Activated naive CD4-positive, alpha-beta T cell treated with anti-CD3 and anti-CD28 coated beads for 36 hours (primary cell): ENCODE results near the gene MAML3. TPM values are rescaled to one million over a fixed set of nuclear protein-coding genes. Genes with fewer than 3 reads are reported as not detected.
"Not testable (repeated sequence)": the region's sequence is repeated elsewhere in the genome, so short reads cannot be mapped to it uniquely, and the experiment has no call there.

Experiments
- CTCF ChIA-PET: fragments of 350-600 bp; sonication (Branson Sonifier 250); formaldehyde crosslinking; loops from one replicate; lab custom pipeline; 2021; ENCODE audit warnings: antibody characterized with exemption; lab: Charles Lee
- DNase-seq: peaks from one replicate; pipeline ENCODE4 v3.0.0-alpha.2; 2020
- H3K27ac Mint-ChIP-seq: one replicate; pipeline ENCODE4 v1.8.0; 2021; ENCODE audit warnings: mild to moderate bottlenecking, mixed read lengths
- H3K27me3 Mint-ChIP-seq: one replicate; pipeline ENCODE4 v1.8.0; 2021; ENCODE audit warnings: low read depth, mixed read lengths
- H3K36me3 Mint-ChIP-seq: one replicate; pipeline ENCODE4 v1.8.0; 2021; ENCODE audit warnings: low read depth, mixed read lengths
- H3K4me1 Mint-ChIP-seq: one replicate; pipeline ENCODE4 v1.8.0; 2021; ENCODE audit warnings: low read depth, mixed read lengths
- H3K4me3 Mint-ChIP-seq: one replicate; pipeline ENCODE4 v1.8.0; 2021; ENCODE audit warnings: mild to moderate bottlenecking, moderate library complexity, mixed read lengths
- H3K9me3 Mint-ChIP-seq: one replicate; pipeline ENCODE4 v1.8.0; 2021; ENCODE audit warnings: mixed read lengths
- intact Hi-C: fragments of 100-400 bp; cut with micrococcal nuclease; formaldehyde crosslinking; loops from one replicate; pipeline ENCODE4 v1.15.1; 2023
- total RNA-seq, 2 experiments: library from RNA; stranded (reverse); gene quantifications; one replicate each; pipeline ENCODE4 v1.2.3, GENCODE V29; 2021

MAML3 gene
- total RNA-seq, 2 experiments from 2014 or later, result 0.52 to 0.76 TPM

- H3K36me3 Mint-ChIP-seq, H3K4me1 Mint-ChIP-seq, H3K4me3 Mint-ChIP-seq, H3K9me3 Mint-ChIP-seq, H3K27ac Mint-ChIP-seq, H3K27me3 Mint-ChIP-seq, intact Hi-C loops, DNase-seq: not testable (repeated sequence)
- CTCF ChIA-PET, result interaction anchor here (0.6 to 2.2 kb wide), 4 partner anchors 8 to 282 kb away, joined by 3 to 13 read pairs (median 4); no protein-coding TSS in a partner anchor
Observed at GRCh38 chr4:139698167-139698925, 455.6 kb downstream of the MAML3 start.

DNA sequence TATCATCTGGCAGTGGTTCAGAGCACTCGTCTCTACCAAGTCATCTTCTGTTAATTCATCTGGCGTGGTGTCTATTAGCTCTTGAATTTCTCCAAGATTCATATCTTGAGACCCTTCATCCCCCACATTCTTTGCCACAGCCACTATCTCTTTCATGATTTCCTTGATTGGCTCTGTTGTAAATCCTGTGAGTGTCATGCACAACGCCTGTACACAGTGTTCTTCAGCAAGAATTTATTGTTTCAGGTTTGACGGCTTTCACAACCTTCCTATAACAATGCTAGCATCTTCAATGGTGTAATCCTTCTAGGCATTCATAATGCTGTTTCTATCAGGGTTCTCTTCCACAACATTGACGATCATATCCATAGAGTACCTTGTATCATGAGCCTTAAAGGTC lies 457.5 kb downstream of the MAML3 start:
- Mint-ChIP-seq H3K9me3 (peaks cover 1% of the 10 kb centered on the region), H3K27me3 (peaks cover 2% of the 10 kb centered on the region), H3K36me3 (no peaks in the 10 kb centered on the region), H3K4me3 (no peak overlapping the region), H3K4me1 (no peaks in the 10 kb centered on the region), H3K27ac (no peak overlapping the region)
- intact Hi-C loops, result no loop called here
- no peak for DNase-seq
- CTCF ChIA-PET, result interaction anchor here (1.0 kb wide), 1 partner anchor 9 kb away, joined by 5 read pairs; no protein-coding TSS in a partner anchor

DNA sequence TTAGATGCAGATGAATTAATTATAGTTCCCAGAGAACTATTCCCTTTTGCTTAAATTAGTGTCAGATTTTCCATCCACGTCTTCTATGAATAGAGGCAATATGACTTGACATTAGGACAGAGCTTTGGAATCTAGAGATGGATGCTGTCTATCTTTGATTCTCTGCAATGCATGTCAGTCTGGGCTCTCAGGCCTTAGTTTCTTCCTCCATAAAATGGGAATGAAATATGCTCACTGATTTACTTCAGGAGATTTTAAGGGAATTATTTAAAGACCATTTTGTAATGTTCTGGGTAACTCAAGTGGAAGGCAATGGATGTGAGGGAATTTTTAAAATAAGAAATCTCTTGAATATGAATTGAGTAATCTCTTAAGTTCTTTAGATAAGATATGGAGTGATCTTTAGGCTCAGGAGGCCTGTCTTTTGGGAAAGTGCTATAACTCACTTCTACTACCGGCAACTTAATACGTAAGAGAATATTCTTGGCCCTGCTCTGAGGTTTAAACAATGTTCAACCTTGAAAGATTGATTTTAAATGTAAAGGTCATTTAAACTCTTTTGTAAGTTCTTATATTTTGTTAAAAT lies 459.4 kb downstream of the MAML3 start:
- H3K27ac Mint-ChIP-seq, result no peak overlapping the region
- no peak for DNase-seq
- no peak overlapping the region for H3K4me3 Mint-ChIP-seq
- CTCF ChIA-PET, result no interaction called here
- H3K36me3 Mint-ChIP-seq, result no peaks in the 10 kb centered on the region
- intact Hi-C loops, result no loop called here
- no peaks in the 10 kb centered on the region for H3K4me1 Mint-ChIP-seq
- peaks cover 1% of the 10 kb centered on the region for H3K9me3 Mint-ChIP-seq
- peaks cover 2% of the 10 kb centered on the region for H3K27me3 Mint-ChIP-seq

- H3K4me1 Mint-ChIP-seq, result no peaks in the 10 kb centered on the region
- H3K4me3 Mint-ChIP-seq, result no peak overlapping the region
- CTCF ChIA-PET, result no interaction called here
- H3K9me3 Mint-ChIP-seq, result no peaks in the 10 kb centered on the region
- no peak overlapping the region for H3K27ac Mint-ChIP-seq
- H3K36me3 Mint-ChIP-seq, result no peaks in the 10 kb centered on the region
- no peak for DNase-seq
- intact Hi-C loops, result no loop called here
- no peaks in the 10 kb centered on the region for H3K27me3 Mint-ChIP-seq
Observed at GRCh38 chr4:139692309-139693012, 461.5 kb downstream of the MAML3 start.

GRCh38 chr4:139690419-139690818 lies 463.6 kb downstream of the MAML3 start:
- no peak overlapping the region for H3K4me3 Mint-ChIP-seq
- CTCF ChIA-PET, result interaction anchor here (0.6 to 1.1 kb wide), 3 partner anchors 8 to 34 kb away, joined by 4 to 5 read pairs (median 4); no protein-coding TSS in a partner anchor
- no peak overlapping the region for H3K27ac Mint-ChIP-seq
- intact Hi-C loops, result no loop called here
- no peaks in the 10 kb centered on the region for H3K4me1 Mint-ChIP-seq
- DNase-seq, result no peak
- no peaks in the 10 kb centered on the region for H3K36me3 Mint-ChIP-seq
- H3K9me3 Mint-ChIP-seq, result no peaks in the 10 kb centered on the region
- H3K27me3 Mint-ChIP-seq, result no peaks in the 10 kb centered on the region

- Mint-ChIP-seq H3K4me1 (peaks cover 5% of the 10 kb centered on the region), H3K27ac (no peak overlapping the region), H3K36me3 (no peaks in the 10 kb centered on the region), H3K9me3 (peaks cover 2% of the 10 kb centered on the region), H3K4me3 (no peak overlapping the region), H3K27me3 (no peaks in the 10 kb centered on the region)
- intact Hi-C loops, result no loop called here
- no peak for DNase-seq
- CTCF ChIA-PET, result interaction anchor here (0.7 kb wide), 1 partner anchor 32 kb away, joined by 3 read pairs; no protein-coding TSS in a partner anchor
Observed at GRCh38 chr4:139689093-139689722, 464.8 kb downstream of the MAML3 start.

- no peak for DNase-seq
- H3K36me3 Mint-ChIP-seq, result no peaks in the 10 kb centered on the region
- peaks cover 2% of the 10 kb centered on the region for H3K9me3 Mint-ChIP-seq
- no peaks in the 10 kb centered on the region for H3K27me3 Mint-ChIP-seq
- no peak overlapping the region for H3K4me3 Mint-ChIP-seq
- intact Hi-C loops, result no loop called here
- CTCF ChIA-PET, result no interaction called here
- H3K4me1 Mint-ChIP-seq, result peaks cover 5% of the 10 kb centered on the region
- no peak overlapping the region for H3K27ac Mint-ChIP-seq
Observed at GRCh38 chr4:139686988-139687387, 467.0 kb downstream of the MAML3 start.

DNA sequence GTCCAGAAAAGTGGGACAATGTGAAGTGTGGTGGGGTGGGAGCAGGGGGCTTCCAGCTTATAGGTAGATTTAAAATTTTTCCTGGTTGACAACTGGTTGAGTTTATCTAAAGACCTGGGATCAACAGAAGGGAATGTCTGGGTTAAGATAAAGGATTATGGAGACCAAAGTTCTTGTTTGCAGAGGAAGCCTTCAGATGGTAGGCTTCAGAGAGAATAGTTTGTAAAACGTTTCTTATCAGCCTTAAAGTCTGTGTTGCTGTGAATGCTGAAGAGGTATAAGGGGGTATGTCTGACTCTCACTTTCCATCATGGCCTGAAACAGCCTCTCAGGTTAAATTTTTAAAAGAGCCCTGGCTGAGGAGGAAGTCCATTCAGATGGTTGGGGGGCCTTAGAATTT lies 467.9 kb downstream of the MAML3 start:
- no peak for DNase-seq
- H3K36me3 Mint-ChIP-seq, result no peaks in the 10 kb centered on the region
- intact Hi-C loops, result no loop called here
- H3K4me1 Mint-ChIP-seq, result peaks cover 5% of the 10 kb centered on the region
- no peak overlapping the region for H3K4me3 Mint-ChIP-seq
- H3K9me3 Mint-ChIP-seq, result peaks cover 2% of the 10 kb centered on the region
- no peak overlapping the region for H3K27ac Mint-ChIP-seq
- H3K27me3 Mint-ChIP-seq, result no peaks in the 10 kb centered on the region
- CTCF ChIA-PET, result no interaction called here

DNA sequence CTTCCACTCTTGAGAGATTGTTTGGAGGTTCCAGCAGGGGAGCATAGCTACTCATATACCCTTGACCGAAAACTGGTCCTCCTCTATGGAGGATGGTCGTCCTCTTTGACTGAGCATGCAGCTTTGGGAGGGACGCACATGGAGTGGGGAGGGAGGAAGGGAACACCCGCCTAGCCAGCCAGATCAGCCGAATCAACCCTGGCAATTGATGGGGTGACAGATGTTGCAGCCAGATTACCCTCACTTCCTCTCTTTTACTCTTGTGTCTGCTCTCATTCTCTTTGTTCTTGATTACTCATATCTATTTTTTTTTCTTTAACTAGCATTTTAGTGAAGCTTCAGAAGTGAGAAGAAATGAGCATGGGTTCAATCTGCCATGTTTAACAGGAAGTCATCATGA lies 468.8 kb downstream of the MAML3 start:
- H3K27ac Mint-ChIP-seq, result no peak overlapping the region
- CTCF ChIA-PET, result interaction anchor here (1.3 kb wide), 1 partner anchor 30 kb away, joined by 3 read pairs; no protein-coding TSS in a partner anchor
- peaks cover 5% of the 10 kb centered on the region for H3K4me1 Mint-ChIP-seq
- intact Hi-C loops, result loop anchor here (1.0 kb wide), 2 partner anchors 20 to 28 kb away; partner anchors contain the start of gene MGST2
- no peak overlapping the region for H3K4me3 Mint-ChIP-seq
- no peaks in the 10 kb centered on the region for H3K27me3 Mint-ChIP-seq
- peak; percentile 34 for DNase-seq
- peaks cover 2% of the 10 kb centered on the region for H3K9me3 Mint-ChIP-seq
- H3K36me3 Mint-ChIP-seq, result no peaks in the 10 kb centered on the region

DNA sequence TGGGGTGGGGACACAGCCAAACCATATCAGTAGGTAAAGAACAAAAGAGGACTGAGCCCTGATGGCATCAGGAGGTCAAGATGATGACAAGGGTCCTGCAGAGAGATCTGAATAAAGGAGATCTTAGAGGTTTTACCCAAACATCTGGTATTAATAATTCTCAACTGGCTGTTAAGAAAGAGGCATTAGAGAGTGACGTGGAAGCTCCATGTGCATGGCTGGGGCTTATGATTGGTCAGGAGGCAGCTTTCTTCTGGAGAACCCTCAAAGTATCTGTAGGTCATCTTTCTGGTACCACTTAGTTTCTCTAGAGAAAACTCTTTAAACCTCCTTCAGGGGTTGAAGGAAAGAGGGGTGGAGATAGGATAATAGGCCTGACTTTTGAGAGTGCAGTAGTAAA lies 469.6 kb downstream of the MAML3 start:
- no peak overlapping the region for H3K27ac Mint-ChIP-seq
- H3K9me3 Mint-ChIP-seq, result peaks cover 2% of the 10 kb centered on the region
- CTCF ChIA-PET, result interaction anchor here (1.3 kb wide), 1 partner anchor 29 kb away, joined by 3 read pairs; no protein-coding TSS in a partner anchor
- peaks cover 5% of the 10 kb centered on the region for H3K4me1 Mint-ChIP-seq
- H3K27me3 Mint-ChIP-seq, result no peaks in the 10 kb centered on the region
- H3K4me3 Mint-ChIP-seq, result no peak overlapping the region
- intact Hi-C loops, result no loop called here
- no peak for DNase-seq
- H3K36me3 Mint-ChIP-seq, result no peaks in the 10 kb centered on the region

DNA sequence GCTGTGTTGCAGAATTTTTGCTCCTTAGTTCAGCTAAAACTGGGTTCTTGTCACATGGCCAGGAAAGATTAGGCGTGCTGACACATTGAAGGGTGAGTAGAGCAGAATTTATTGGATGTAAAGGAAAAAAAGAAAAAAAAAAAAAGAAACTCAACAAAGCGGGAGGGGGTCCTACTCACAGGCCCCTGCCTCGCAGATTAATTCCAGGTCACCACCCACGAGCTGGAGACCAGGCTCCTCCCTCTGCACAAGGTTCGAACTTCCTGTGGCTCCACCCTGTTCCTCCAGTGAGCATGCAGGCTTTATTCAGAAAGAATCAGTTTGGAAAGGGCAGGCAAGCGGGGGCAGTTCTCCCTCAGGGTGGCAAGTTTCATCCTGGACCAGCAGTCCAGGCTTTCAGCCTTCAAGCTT lies 471.2 kb downstream of the MAML3 start:
- H3K4me3 Mint-ChIP-seq, result no peak overlapping the region
- H3K36me3 Mint-ChIP-seq, result no peaks in the 10 kb centered on the region
- peak overlapping the region; percentile 10 for H3K27ac Mint-ChIP-seq
- intact Hi-C loops, result no loop called here
- H3K27me3 Mint-ChIP-seq, result no peaks in the 10 kb centered on the region
- H3K9me3 Mint-ChIP-seq, result peaks cover 2% of the 10 kb centered on the region
- no peak for DNase-seq
- CTCF ChIA-PET, result interaction anchor here (0.6 kb wide), 2 partner anchors 26 to 30 kb away, joined by 3 read pairs; no protein-coding TSS in a partner anchor
- peaks cover 5% of the 10 kb centered on the region for H3K4me1 Mint-ChIP-seq

- Mint-ChIP-seq H3K36me3 (no peaks in the 10 kb centered on the region), H3K27ac (peak overlapping the region; percentile 10), H3K27me3 (no peaks in the 10 kb centered on the region), H3K9me3 (peaks cover 2% of the 10 kb centered on the region), H3K4me3 (no peak overlapping the region), H3K4me1 (peaks cover 5% of the 10 kb centered on the region)
- intact Hi-C loops, result no loop called here
- DNase-seq, result no peak
- CTCF ChIA-PET, result interaction anchor here (0.6 to 1.0 kb wide), 2 partner anchors 16 to 26 kb away, joined by 3 read pairs; partner anchors contain the start of gene MGST2
Observed at GRCh38 chr4:139682309-139682708, 471.7 kb downstream of the MAML3 start.
